Glomerular visceral epithelial cell (primary cell): Measurements from ENCODE around the gene RASGRP1.

Experiments
- DNase-seq: peaks from one replicate; pipeline ENCODE4 v3.0.0-alpha.2; 2016; ENCODE audit errors: extremely low spot score

RASGRP1 gene

GRCh38 chr15:38459480-38459879 lies 105.1 kb downstream of the RASGRP1 start:
- DNase-seq: no peak

GRCh38 chr15:38458646-38459045 lies 106.0 kb downstream of the RASGRP1 start:
- no peak for DNase-seq

- DNase-seq: no peak
These were observed 109.5 kb downstream of the RASGRP1 start for GRCh38 chr15:38455092-38455491.

GRCh38 chr15:38454696-38455090 lies 109.9 kb downstream of the RASGRP1 start:
- DNase-seq: peak; percentile 13

GRCh38 chr15:38453971-38454695 lies 110.5 kb downstream of the RASGRP1 start, which contains the start of gene FAM98B:
TSS of gene FAM98B (plus strand) at chr15:38454127. CDS start at chr15:38454162, 35 bp downstream.
- DNase-seq: peak; percentile 89

- no peak for DNase-seq
These were observed 123.5 kb downstream of the RASGRP1 start for GRCh38 chr15:38441130-38441519.

- DNase-seq: peak; percentile 73
These were observed 124.1 kb downstream of the RASGRP1 start for GRCh38 chr15:38440353-38441129.
